AG10803 (cell line): Measurements from ENCODE around the gene SH2D3A.
"Not testable (repeated sequence)": the region's sequence is repeated elsewhere in the genome, so short reads cannot be mapped to it uniquely, and the experiment has no call there.

Experiments
- DNase-seq: peaks from one replicate; pipeline ENCODE4 v3.0.0; 2010; ENCODE audit warnings: low read depth
- H3K4me3 ChIP-seq: 2 replicates; pipeline ENCODE4 v1.5.1; 2011; ENCODE audit warnings: mild to moderate bottlenecking, low read length, control low read depth
- CTCF ChIP-seq: conservative IDR thresholded peaks from 2 replicates; pipeline ENCODE4 v1.5.1; 2011; ENCODE audit warnings: mild to moderate bottlenecking, low read length, control low read depth, inconsistent platforms

Gene SH2D3A

GRCh38 chr19:6790194-6791128 lies 23.2 kb upstream of the SH2D3A start:
- no peak for DNase-seq
- TF ChIP-seq CTCF, result no peak
- H3K4me3 ChIP-seq, result no peak overlapping the region

- H3K4me3 ChIP-seq, result no peak overlapping the region
- TF ChIP-seq CTCF, result no peak
- DNase-seq, result no peak
These were observed 21.7 kb upstream of the SH2D3A start for GRCh38 chr19:6788896-6789295.

GRCh38 chr19:6787393-6787792 lies 20.2 kb upstream of the SH2D3A start:
- no peak for TF ChIP-seq CTCF
- no peak for DNase-seq

GRCh38 chr19:6779206-6779605 lies 12.0 kb upstream of the SH2D3A start:
- no peak for DNase-seq
- no peak overlapping the region for H3K4me3 ChIP-seq
- no peak for TF ChIP-seq CTCF

More at GRCh38 chr19:6787393-6787792, 20.2 kb upstream of the SH2D3A start:
- H3K4me3 ChIP-seq, result no peak overlapping the region

GRCh38 chr19:6778386-6778785 lies 11.2 kb upstream of the SH2D3A start:
- no peak for TF ChIP-seq CTCF
- no peak overlapping the region for H3K4me3 ChIP-seq
- no peak for DNase-seq

- no peak for TF ChIP-seq CTCF
- no peak overlapping the region for H3K4me3 ChIP-seq
- no peak for DNase-seq
These were observed 10.2 kb upstream of the SH2D3A start for GRCh38 chr19:6777434-6777833.

- DNase-seq, result no peak
- H3K4me3 ChIP-seq, result no peak overlapping the region
- TF ChIP-seq CTCF, result no peak
These were observed 9.8 kb upstream of the SH2D3A start for GRCh38 chr19:6776999-6777398.

GRCh38 chr19:6776045-6776444 lies 8.8 kb upstream of the SH2D3A start:
- not testable (repeated sequence) for H3K4me3 ChIP-seq, DNase-seq
